PC-9 (cell line): ENCODE results near the gene EGFR.

Experiments used
- EZH2 ChIP-seq: fragments of 200-600 bp; sonication (generic); IDR thresholded peaks from 2 replicates; pipeline ENCODE4 v1.8.0; 2017; ENCODE audit warnings: antibody characterized with exemption, low read depth
- TF ChIP-seq, protein P1 (sequence below): fragments of 200-600 bp; sonication (generic); conservative IDR thresholded peaks from 2 replicates; pipeline ENCODE4 v1.6.1; 2017; ENCODE audit warnings: mixed run types, antibody characterized with exemption, mild to moderate bottlenecking, moderate library complexity

DNA sequence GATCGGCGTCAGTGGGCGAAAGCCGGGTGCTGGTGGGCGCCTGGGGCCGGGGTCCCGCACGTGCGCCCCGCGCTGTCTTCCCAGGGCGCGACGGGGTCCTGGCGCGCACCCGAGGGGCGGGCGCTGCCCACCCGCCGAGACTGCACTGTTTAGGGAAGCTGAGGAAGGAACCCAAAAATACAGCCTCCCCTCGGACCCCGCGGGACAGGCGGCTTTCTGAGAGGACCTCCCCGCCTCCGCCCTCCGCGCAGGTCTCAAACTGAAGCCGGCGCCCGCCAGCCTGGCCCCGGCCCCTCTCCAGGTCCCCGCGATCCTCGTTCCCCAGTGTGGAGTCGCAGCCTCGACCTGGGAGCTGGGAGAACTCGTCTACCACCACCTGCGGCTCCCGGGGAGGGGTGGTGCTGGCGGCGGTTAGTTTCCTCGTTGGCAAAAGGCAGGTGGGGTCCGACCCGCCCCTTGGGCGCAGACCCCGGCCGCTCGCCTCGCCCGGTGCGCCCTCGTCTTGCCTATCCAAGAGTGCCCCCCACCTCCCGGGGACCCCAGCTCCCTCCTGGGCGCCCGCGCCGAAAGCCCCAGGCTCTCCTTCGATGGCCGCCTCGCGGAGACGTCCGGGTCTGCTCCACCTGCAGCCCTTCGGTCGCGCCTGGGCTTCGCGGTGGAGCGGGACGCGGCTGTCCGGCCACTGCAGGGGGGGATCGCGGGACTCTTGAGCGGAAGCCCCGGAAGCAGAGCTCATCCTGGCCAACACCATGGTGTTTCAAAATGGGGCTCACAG is 1.1 kb downstream of the EGFR start:
- TF ChIP-seq, protein P1, sequence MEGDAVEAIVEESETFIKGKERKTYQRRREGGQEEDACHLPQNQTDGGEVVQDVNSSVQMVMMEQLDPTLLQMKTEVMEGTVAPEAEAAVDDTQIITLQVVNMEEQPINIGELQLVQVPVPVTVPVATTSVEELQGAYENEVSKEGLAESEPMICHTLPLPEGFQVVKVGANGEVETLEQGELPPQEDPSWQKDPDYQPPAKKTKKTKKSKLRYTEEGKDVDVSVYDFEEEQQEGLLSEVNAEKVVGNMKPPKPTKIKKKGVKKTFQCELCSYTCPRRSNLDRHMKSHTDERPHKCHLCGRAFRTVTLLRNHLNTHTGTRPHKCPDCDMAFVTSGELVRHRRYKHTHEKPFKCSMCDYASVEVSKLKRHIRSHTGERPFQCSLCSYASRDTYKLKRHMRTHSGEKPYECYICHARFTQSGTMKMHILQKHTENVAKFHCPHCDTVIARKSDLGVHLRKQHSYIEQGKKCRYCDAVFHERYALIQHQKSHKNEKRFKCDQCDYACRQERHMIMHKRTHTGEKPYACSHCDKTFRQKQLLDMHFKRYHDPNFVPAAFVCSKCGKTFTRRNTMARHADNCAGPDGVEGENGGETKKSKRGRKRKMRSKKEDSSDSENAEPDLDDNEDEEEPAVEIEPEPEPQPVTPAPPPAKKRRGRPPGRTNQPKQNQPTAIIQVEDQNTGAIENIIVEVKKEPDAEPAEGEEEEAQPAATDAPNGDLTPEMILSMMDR, result peak; percentile 32; the same call in 1 of the 2 replicates
- TF ChIP-seq EZH2, result no peak
